Activated CD4-positive, CD25-positive, alpha-beta regulatory T cell treated with anti-CD3 and anti-CD28 coated beads, Interleukin-2, amount 50 U/mL, for 72 hours (primary cell): Measurements from ENCODE around the gene GMDS.

Source experiments
- DNase-seq: peaks from one replicate; pipeline ENCODE4 v3.0.0; 2021

GMDS gene

DNA sequence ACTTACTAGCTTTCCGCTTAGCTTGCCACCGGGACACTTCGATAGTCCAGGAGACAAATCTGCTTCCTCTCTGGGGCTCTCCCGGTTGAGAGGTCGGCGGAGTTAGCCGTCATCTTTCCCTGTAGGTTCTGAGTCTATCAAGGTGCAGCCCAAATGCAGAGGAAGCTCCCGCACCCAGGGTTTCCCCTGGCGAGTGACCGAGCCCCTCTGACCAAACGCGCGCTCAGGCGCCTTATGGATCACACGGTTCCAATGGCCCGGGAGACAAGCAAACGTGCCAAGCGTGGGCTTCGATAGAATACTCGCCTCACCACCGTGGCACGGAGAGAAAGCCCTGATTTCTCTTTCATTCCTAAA, 651.5 kb downstream of the GMDS start:
- DNase-seq = no peak

DNA sequence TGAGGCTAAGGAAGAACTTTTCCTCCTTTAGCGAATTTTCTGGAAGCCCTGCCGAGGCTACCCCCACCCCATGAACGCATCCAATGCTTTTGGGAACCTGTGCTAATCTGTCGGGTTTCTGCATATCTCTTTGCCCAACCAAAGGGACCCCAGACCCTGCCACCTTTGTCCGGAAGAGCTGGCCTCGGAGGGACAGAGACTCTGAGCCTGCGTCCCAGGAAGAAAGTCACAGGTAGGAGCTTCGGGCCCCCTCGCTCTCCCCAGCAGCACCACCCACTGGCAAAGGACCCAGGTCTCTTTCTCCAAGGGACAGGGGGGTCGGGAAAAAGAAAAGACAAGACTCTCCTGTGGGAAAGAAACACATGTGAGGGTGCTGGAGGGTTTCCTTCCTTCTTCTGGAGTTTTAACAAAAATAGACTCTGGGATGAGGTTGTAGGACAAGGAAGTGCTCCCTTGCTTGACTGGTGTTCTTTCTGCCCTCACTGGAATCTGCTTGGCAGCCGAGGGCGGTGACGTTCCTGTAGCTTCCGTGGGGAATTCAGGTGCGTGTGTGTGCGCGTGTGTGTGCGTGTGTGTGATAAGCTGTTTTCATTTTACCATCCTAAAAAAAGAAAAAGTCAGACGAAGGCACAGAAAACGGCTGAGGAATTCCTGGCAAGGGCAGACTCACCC, 652.0 kb downstream of the GMDS start:
- DNase-seq = no peak

DNA sequence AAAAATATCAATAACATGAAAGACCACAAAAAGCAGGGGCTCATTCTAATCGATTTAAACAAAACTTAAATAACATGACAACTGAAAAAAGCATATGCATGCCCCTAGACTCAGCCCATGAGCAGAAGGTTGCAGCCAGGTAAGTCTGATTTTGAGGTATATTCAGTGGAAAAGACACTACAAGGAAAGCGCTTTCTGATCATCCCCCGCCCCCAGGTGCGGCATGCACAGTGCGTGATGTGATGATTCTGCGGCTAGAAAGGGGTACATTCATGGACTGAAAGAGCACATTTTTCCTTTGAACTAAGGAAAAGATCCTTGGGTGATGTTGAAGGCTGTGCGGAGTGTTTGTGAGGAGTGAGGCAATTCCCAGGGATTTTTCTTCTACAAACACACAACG, 652.6 kb downstream of the GMDS start:
- DNase-seq = no peak

DNA sequence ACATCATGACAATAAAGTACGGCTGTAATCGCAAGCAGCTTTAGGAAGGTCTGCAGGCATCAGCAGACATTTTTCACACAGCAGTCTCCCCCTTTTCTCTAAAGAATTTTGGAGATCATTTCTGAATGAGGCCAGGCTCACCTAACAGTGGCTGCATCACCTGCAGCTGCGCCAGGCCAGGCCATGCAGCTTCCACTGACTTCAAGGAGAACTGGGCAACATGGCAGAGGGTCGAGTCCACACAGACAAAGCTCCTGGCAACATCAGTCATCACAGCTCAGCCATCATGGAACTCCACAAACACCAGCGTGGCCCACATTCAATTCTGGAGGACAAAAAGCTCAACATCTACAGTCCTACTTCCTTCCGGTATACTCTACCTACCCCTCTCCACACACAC, 653.5 kb downstream of the GMDS start:
- no peak for DNase-seq

DNA sequence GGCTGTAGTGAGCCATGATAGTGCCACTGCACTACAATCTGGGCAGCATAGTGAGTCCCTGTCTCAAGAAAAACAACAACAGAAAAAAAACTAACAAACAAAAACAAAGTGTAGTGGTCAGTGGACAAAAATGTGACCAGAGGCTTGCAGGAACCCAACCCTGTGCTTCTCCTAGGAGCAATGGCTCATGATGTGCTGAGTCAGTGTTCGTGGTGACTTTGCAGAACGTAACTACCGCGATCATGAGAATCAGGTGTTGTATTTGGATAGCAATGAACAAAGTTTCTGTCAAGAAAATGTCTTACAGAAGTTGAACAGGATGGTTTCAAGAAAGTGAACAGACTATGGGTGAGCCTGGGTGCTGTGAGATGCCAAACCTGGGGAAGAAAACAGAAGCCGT, 654.2 kb downstream of the GMDS start:
- DNase-seq = no peak

DNA sequence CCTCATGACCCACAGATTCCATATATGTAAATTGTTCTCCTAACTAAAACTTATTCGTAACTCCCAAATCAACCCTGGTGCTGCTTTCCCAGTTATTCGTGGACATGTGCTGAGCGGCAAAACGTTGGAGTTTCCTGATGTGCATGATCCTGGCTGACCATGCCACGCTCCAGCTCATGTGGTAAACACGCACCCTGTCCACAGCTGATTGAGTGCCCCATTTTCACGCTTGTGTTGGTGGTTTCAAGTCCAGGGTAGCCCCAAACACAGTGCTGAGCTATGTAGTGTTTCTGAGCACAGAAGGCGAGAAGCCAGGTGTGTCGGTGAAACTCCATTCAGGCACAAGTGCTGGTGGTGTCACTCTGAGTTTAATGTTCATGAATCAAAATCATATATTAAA, 654.8 kb downstream of the GMDS start:
- DNase-seq = no peak

DNA sequence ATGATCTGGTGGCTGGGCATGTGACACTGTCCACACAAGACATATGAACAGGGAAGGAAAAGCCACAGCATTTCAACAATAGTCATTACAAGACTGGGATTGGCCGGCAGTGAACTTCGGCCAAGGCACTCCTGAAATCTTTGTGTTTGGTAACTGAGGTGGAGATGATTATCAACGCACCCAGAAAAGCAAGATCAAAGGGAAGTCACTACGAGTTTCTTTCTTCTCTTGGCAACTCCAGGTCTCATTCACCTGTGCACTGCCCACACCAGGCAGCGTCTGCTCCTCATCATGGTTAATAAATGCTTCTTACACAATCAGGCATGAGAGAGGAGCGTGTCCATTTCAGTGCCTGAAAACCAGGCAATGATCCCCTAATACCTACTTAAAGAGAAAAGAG, 656.2 kb downstream of the GMDS start:
- DNase-seq = no peak

DNA sequence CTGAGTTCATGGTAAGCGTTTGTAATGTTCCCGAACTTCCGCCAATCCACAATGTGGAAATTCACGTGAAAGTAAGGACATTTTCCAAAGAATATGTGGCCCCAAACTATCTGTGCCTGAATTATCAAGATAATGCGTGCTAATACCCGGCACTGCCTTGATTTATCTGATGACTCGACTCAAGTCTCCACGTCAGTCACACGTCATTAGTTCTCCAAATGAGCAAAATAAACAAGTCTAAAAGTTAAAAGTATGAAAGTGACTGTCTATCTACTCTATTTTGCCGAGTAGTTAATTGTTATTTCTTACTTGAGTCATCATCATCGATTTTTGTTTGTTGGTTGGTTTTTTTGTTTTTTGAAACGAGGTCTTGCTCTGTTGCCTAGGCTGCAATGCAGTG, 657.4 kb downstream of the GMDS start:
- DNase-seq = no peak

DNA sequence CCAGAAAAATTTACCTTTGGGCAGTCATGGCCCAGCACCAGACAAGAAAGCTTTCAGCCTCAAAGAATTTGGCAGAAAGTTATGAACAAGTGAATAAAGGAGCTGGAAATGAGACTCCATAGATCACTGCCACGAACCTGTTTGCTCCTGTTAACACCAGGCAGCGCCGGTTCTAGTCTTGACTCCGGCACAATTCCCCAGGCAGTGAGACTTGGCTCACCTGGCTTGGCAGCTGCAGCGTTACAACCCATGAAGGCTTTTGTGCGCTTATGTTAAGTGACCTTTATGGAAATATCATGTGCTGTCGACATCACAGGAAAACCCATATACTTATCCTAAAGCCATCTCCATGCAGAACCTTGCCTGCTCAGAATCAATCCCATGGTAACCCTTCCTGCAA, 657.9 kb downstream of the GMDS start:
- no peak for DNase-seq

DNA sequence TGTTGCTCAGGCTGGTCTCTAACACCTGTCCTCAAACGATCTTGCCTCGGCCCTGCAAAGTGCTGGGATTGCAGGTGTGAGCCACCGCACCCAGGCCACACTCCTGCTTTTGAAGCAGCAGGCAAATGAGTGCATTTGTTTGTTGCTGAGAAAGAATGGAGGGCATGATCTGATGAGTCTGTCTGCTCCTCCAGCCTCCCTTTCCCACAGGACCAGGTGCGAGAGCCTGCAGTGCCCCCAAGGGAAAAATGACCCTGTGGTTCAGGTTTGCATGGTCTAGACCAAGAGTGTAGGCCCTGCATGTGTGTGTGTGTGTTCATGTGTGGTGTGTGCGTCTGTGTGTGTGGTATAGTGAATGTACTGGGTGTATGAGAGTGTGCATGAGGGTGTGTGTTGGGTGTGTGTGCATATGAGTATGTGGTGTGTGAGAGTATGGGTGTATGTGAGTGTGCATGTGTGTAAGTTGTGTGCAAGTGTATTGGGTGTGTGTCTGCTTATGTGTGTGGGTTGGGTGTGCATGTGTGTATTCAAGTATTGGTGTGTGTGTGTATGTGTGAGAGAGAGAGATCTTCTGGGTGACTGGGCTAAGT, 658.4 kb downstream of the GMDS start:
- no peak for DNase-seq

DNA sequence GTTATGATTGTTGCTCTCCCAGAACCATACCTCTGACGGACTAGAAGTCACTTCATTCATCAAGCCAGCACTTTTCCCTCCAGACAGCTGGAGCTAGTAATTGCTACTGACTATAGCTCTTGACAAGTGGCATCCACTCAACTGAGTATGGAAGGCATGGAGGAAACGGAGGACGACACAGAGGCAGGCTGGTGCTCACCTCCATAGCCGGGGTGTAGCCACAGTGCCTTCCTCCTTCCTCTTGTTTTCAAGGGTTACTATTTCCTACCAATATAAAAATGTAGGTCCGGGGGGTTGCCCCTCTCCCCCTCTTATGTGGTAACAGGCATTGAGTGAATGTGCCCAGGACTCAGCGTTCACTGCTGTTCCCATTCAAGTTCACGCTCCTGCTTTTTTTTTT, 659.1 kb downstream of the GMDS start:
- DNase-seq = no peak

DNA sequence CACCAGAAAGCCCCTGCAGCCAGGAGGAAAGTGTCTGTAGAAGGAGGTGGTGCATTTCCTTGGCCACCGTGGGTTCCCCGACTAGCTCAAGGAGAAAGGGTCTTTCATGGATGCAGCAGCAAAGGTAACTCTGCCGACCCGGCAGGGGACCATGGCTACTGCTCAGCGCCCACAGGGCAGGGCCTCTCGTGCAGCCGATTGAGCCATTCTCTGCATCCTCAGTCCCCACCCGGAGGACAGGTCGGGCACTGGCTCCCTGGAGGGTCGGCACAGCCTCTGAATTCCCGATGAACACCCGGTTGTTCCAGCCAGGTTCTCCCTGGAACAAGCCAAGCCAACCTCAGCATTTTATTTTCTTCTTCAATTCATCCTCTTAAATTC, 659.7 kb downstream of the GMDS start:
- no peak for DNase-seq

DNA sequence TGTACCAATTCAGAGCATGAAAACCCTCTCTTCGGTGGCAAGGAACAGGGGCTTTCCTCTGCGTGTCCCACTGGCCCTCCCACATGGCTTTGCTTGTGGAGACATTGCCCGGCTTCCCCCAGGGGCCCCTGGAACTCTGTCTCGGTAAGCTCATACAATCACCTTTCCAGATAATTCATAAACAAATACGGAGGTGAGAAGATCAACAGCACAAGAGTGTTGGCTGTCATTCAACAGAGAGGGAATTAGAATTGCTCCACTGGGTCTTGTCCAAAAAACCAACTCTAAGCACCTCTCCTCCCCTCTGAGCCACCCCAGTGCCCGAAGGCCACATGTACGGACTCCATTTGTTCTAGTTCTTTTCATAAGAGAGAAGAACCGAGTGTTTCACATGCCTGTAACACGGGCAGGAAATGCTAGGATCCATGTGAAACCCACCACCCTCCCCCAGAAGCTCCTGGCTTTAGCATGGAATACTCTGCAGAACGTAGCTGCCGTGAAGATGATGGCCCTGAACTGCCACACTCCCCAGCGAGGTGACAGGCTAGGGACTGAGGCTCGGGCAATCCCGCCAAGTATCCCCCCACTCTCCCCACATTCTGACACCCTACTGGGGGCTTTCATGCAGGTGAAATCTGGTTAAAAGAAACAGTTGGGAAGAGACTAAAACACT, 660.3 kb downstream of the GMDS start:
- DNase-seq = no peak

DNA sequence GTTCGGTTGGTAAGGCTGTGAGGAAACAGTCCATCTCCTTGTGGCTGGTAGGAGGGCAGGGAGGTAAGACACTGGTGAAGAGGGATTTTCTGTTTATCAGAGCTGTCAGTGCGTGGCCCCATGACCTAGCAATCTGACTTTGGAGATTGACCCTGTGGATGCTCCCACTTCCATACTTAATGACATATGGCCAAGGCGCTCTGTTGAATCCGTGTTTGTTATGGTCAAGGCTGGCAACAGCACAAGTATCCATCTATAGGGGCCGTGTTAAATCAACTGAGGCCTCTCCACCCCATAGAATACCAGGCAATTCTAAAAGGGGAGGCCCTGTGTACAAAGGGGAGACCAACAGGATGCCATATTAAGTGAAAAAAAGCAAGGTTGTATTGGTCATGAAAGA, 661.3 kb downstream of the GMDS start:
- no peak for DNase-seq

DNA sequence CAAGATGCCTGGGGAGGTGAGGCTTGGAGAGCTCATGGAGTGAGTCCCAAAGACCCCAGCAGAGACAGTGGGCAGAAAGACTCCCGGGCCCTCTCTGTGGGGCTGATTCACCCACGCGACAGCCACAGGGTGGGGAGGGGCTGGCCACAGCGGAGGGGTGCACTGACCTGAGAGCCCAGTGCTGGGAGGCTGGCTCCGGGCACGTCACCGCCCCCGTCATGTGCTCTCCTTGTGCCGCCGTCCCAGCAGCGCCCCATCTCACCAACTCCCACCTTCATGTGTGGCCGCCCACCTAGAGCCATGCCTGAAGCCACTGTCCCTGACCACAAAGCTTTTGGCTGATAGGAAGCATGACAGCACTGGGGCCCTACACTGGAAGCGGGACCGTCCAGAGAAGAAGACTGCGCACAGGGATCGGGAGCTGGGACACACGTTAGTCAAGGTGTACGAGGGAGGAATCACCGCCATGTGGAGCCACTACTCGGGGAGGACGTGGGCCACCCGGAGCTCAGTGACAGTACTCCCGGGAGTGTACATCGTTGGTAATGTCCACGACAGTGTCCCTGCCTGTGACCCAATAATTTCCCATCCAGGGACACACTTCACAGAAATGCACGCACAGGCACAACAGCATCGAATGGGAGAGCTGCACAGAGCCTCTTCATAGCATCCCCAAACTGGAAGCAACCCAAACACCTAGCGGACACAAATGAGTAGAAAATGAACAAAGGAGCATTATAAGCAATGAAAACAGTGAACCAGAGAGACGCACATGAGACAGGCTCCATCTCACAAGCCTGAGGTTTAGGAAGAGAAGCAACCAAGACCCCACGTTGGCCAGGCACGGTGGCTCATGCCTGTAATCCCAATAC, 664.0 kb downstream of the GMDS start:
- no peak for DNase-seq

DNA sequence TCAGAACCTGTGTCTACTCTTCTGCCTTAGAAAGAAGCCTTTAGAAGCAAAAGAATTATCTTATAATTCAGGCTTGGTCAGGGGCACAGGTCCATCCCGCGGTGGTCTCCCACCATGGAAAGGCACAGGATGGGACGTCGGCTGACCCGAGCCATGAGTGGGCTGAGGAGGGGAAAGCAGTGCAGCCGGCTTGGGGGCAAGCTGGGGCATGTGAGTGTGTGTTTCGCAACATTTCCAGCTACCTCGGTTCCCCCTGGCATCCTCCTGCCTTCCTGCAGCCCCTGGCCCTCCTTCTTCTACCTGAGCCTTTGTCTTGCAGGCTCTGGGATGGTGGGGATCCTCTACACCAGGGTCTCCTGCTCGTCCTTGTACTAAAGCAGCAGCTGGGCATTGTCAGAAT, 664.8 kb downstream of the GMDS start:
- DNase-seq = no peak

DNA sequence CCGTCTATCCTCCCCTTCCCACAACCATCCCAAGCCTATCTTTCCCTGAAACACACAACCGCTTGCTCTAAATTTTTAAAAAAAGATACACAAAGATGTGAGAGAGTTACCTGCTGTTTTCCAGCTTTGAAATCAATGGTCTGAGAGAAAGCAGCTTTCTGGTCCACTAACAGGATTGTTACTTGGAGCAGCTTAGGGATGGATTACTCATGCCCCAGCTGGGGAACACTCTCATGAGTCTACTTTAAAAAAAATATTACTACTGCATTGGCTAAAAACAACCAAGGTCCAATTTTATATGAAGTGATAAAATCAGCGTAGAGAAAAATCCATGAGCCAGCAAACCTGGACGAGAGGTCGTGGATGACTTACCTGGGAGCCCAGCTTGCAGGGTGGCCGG, 665.3 kb downstream of the GMDS start:
- no peak for DNase-seq

DNA sequence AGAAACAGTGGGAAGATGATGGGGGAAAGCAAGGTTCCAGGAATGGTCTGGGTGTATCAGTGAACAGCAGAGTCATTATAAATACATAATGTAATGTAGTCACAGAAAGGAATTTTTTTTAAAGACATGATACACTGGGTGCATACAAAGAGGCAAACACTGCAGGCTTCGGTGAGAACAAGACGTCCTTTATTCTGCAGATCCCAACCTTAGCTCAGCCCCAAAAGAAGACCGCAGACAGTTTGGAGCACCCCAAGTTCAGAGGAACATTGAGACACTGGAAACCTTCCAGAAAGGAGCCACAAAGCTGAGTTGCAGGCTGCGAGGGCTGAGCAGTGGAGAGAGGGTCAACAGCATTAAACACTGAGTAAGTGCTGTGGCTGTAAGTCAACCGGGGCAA, 666.3 kb downstream of the GMDS start:
- DNase-seq = no peak

DNA sequence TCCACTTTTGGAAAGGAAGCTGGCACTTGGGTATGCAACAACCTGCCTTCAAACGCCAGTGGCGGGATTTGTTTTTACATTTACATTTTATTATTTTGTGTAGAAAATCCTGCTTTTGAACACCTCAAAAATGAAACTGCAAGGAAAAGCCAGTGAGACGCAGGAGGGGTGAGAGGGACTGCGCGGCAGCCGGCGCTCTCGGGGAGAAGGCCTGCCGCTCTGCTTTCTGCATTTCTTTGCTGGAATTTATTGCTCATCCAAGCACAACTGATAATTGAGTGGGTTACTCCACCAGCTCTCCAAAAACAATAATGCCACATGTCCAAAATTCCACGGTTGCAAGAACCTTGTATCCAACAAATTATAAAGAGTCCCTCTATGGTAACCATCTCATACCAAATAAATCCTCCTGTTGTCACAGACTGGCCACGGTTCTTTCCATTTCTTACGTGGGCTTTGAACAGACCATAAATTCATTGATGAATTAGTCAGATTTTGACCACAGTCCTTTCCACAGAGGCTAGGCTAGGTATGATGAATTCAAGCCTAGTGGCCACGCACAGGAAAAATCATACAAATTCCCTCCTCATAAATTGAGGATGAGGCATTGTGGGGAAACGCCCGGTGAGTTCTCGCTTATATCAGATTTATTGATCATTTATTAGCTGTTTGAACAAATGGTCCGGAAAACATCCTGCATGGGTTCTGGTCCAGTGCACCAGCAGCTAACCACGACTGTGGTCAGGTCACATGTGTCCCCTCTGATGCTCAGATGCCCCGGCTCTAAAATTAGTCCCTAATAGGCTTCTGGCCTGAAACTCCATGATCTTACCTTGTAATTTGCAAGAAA, 667.3 kb downstream of the GMDS start:
- DNase-seq = no peak

DNA sequence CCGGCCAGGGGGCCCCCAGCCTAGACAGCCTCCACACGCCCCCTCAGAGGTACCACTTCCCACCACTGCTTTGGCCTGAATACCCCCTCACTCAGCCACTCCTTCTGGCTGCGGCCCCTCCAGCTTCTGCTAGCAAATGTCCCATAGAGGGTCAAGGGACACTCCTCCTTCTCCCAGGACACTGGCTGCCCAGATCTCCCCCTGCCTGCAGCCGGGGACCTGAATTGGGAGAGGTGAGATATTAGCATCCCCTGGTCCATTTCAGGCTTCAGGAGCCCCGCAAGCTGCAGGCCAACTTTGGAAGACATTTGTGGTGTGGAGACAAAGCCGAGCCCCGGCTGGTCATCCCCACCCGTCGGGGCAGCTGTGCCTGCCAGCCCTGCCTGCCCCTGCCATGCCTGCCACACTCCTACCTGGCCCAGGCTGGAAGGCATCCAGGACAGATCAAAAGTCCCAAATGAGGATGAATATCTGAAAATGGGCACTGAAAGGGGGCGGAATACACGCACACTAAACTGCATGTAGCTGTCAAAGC, 668.2 kb downstream of the GMDS start:
- DNase-seq = no peak

DNA sequence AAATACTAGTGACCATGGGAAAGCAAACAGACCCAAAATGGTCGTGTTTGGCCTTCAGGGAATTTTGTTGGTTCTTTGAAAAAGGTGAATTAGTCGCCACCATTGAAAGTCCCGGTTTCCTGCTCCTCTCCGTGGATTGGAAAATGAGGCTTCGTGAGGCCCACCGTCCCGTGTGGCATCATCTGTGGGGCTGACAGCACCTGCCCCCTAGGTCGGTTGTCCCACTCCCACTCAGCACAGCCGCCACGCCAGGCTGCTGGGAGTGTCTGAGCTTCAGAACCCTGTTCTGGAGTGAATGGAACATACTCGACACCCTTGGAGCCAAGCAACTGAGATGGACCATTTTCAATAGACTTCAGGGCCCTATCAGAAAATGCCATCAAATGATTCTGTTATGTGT, 668.7 kb downstream of the GMDS start:
- no peak for DNase-seq

DNA sequence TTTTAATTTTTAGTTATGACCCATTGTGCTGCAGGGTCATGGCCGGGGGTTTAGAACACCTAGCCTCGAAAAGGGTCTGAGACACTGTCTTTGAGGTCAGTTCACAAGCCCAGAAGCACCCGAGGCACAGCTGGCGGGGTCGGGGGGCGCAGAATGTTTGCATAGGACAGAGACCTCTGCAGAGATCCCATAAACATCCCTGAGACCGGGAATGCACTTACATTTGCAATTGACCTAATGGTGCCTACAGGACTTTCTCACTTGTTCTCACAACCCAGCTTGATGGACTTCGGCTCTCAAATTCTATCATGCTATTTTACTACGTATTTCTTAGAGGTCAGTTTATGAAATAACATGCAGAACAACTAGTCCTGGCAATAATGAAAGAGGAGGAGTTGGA, 669.2 kb downstream of the GMDS start:
- no peak for DNase-seq
